Measurements from ENCODE around the gene TAF4B.
"Not testable (repeated sequence)": the region's sequence is repeated elsewhere in the genome, so short reads cannot be mapped to it uniquely, and the experiment has no call there.

The TAF4B gene

GRCh38 chr18:26237363-26237762 lies 11.1 kb downstream of the TAF4B start:
- not testable (repeated sequence) for DNase-seq

DNA sequence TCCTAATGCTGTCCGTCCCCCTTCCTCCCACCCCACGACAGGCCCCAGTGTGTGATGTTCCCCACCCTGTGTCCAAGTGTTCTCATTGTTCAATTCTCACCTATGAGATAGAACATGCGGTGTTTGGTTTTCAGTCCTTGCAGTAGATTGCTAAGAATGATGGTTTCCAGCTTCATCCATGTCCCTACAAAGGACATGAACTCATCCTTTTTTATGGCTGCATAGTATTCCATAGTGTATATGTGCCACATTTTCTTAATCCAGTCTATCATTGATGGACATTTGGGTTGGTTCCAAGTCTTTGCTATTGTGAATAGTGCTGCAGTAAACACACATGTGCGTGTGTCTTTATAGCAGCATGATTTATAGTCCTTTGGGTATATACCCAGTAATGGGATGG lies 12.5 kb downstream of the TAF4B start:
- not testable (repeated sequence) for DNase-seq

DNA sequence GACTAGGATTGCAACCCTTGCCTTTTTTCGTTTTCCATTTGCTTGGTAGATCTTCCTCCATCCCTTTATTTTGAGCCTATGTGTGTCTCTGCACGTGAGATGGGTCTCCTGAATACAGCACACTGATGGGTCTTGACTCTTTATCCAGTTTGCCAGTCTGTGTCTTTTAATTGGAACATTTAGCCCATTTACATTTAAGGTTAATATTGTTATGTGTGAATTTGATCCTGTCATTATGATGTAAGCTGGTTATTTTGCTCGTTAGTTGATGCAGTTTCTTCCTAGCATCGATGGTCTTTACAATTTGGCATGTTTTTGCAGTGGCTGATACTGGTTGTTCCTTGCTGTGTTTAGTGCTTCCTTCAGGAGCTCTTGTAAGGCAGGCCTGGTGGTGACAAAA lies 16.1 kb downstream of the TAF4B start:
- not testable (repeated sequence) for DNase-seq

- not testable (repeated sequence) for DNase-seq
These were observed 19.2 kb downstream of the TAF4B start for GRCh38 chr18:26245434-26245833.

GRCh38 chr18:26252411-26252810 lies 26.2 kb downstream of the TAF4B start:
- DNase-seq = no peak

- not testable (repeated sequence) for DNase-seq
These were observed 28.6 kb downstream of the TAF4B start for GRCh38 chr18:26254808-26255207.

DNA sequence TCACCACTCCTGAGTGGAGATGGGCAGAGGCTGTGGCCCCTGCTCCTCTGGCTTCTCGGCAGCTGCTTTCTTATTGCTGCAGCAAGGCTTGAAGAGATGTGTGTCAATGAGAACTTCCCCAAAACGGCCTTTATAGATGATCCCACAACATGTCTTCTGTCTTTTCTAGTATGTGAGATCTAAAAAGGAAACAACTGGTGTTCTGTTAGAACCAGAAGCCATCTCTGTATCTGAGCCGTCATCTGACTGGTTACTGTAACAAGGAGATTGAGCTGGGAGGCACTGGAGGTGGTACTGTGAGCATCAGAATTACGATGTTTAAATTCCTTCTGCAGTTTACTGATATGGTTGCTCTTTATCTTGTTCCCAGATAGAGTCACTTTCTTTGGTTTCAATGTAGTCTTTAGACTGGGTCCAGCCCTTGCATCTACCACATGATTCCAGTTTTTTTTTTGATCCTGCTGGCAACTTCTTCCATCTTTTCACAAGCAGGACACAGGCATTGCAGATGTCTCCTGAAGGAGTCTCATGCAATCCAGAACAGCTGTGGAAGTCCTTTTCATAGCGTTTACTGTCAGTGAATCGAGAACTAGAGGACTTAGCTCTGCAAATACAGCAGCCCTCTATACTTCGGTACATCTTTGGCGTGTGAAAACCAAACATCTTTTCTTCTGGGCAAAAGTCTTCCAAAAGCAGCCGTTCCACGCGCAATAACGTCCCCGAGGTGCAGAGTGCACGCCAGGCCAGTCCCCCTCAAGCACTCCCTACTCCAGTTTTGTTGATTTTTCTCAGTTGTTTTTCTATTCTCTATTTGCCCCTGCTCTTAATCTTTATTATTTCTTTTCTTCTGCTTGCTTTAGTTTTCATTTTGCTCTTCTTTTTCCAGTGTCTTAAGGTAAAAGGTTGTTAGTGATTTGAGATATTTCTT lies 29.7 kb downstream of the TAF4B start:
- DNase-seq = no peak

DNA sequence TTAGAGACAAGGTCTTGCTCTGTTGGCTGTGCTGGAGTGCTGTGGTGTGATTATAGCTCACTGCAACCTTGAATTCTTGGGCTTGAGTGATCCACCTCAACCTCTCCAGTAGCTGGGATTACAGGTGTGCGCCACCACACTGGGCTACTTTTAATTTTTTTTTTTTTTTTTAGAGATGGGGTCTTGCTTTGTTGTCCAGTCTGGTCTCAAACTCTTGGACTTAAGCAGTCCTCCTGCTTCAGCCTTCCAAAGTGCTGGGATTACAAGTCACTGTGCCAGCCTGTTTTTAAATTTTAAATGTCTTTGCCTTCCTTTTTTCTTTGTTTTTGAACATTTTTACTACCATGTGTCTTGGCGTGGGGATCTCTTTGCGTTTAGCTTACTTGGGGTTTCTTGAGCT lies 32.5 kb downstream of the TAF4B start:
- no peak for DNase-seq

- not testable (repeated sequence) for DNase-seq
These were observed 33.2 kb downstream of the TAF4B start for GRCh38 chr18:26259416-26259815.

DNA sequence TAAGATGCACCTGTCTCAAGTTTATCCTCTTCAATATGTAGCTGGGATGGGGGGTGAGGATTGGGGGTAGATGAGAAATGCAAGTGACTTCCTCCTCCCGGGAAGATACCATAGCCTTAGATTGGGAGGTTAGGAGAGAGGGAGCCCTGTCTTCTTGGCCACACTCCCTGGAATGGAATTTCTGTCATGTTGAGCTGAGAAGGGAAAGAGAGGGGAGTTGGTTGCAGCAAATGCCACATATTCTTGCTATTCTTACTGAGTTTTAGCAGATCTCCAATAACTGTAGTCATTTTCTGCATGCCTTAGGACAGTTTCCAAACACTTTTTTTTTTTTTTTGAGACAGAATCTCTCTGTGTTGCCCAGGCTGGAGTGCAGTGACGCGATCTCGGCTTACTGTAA lies 35.9 kb downstream of the TAF4B start:
- DNase-seq = no peak

DNA sequence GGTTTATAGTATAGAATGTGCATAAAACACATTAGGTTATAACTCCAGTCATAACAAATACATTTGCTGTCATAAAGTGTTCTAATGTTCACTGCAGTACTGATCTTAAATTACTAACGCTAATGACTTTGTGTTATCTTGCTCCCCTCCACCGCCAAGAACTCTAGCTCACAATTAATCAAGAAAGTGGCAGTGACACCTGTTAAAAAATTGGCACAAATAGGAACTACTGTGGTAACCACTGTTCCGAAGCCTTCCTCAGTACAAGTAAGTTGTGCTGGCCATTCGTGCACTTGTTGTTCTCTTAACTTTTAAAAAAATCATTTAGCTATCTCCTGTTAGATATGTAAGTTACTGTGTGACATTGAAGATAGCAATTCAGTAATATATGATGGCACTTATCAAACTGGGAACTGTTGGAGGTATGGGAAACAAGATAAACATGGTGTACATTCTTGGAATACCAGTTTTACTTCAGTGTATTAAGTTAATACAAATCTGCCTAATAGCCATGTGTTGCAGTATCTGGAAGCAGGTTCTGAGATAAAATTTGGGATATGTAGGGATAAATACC lies 41.2 kb downstream of the TAF4B start:
- no peak for DNase-seq

GRCh38 chr18:26268454-26268853 lies 42.2 kb downstream of the TAF4B start:
- DNase-seq = no peak

DNA sequence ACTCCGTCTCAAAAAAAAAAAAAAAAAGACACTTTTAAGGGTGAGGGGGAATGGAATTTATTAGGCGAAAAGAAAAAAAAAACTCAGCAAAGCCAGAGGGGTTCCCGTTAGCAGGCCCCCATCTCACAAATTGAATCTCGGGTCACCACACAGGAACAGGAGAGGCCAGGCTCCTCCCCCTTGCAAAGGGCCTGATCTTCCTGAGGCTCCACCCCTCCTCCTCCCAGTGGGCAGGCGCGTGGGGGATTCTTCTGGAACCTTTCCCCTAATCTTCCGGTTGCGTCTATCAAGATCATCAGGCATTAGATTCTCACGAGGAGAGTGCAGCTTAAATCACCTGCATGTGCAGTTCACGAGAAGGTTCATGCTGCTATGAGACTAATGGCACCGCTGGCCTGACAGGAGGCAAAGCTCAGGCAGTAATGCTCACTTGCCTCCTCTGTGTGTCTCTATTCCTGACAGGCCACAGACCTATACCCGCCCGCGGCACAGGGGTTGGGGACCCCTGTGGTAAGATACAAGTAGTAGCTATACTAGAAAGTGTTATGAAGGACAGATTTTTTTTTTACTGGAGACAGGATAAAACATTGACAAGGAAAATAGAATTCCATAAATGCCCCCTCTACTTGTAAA lies 45.8 kb downstream of the TAF4B start:
- no peak for DNase-seq

DNA sequence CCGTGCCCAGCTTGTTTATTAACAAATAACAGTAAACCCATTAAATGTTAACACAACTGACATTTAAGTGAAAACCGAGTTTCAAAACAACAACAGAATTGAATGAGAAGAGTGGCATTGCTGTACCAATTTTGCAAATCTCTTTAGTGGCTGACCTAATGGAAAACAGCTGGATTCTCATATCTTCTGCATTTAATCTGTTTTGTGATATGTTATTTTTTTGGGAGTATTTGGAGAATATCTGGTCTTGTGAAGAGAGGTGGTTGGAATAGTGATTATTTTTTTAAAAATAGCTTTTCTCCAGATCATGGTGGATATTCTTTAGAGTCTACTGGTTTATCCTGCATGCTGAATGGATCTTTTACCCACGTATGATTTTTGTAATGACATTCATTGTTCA lies 51.1 kb downstream of the TAF4B start:
- DNase-seq = no peak

GRCh38 chr18:26279428-26279827 lies 53.2 kb downstream of the TAF4B start:
- no peak for DNase-seq

DNA sequence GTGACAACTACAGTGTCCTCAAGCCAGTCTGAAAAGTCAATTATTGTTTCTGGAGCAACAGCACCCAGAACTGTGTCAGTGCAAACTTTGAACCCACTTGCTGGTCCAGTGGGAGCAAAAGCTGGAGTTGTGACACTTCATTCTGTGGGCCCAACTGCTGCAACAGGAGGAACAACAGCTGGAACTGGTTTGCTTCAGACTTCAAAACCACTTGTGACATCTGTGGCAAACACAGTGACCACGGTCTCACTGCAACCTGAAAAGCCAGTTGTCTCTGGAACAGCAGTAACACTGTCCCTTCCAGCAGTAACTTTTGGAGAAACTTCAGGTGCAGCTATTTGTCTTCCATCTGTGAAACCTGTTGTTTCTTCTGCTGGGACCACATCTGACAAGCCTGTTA lies 59.8 kb downstream of the TAF4B start:
- no peak for DNase-seq

DNA sequence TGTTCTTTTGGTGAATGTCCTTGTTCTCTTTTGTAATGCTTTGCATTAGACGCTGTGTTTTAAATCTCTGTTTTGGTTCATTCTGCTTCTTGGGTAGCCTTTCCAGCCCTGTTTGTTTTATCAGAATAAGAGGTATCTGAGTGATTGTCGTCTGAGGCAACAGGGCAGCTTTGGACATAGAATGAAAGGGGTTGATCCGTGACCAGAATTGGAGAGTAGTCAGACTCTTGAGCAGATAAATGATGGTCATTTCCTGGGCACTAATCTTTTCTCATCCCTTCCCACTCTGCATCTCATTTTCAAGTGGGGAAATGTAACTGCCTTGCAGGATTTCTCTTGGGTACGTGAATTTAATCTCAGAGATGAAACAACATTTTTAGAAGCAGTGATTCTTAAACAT lies 61.4 kb downstream of the TAF4B start:
- no peak for DNase-seq

GRCh38 chr18:26290385-26290784 lies 64.1 kb downstream of the TAF4B start:
- DNase-seq = no peak

- no peak for DNase-seq
These were observed 67.7 kb downstream of the TAF4B start for GRCh38 chr18:26293982-26294381.

DNA sequence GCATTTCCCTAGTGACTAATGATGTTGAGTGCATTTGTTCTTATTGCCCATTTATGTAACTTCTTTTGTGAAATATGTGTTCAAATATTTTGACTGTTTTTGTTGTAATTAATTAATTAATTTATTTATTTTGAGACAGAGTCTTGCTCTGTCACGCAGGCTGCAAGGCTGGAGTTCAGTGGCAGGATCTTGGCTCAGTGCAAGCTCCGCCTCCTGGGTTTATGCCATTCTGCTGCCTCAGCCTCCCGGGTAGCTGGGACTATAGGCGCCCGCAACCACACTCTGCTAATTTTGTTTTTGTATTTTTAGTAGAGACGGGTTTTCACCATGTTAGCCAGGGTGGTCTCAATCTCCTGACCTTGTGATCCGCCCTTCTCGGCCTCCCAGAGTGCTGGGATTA lies 71.9 kb downstream of the TAF4B start:
- no peak for DNase-seq

DNA sequence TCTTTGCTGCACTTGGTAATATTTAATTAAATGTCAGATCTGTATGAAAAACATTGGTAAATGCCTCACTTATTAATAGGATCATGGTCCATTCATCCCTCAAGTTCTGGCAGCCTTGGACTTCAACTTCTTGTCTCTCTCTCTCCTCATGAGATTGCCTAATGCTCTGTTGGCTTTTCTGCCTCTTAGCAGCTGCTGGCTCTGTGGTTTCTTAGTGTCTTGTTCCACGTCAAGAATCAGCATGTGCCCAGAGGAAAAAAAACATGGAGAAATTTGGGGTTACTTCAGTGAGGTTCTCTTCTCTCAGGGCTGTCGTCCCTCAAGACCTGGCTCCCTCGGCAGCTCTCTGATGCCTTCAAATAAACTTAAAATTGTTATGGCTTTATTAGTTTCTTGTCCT lies 75.4 kb downstream of the TAF4B start:
- no peak for DNase-seq

DNA sequence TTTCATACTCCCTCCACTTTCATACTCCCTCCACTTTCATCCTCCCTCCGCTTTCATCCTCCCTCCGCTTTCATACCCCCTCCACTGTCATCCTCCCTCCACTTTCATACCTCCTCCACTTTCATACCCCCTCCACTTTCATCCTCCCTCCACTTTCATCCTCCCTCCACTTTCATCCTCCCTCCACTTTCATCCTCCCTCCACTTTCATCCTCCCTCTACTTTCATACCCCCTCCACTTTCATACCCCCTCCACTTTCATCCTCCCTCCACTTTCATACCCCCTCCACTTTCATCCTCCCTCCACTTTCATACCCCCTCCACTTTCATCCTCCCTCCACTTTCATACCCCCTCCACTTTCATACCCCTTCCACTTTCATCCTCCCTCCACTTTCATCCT lies 77.0 kb downstream of the TAF4B start:
- not testable (repeated sequence) for DNase-seq

DNA sequence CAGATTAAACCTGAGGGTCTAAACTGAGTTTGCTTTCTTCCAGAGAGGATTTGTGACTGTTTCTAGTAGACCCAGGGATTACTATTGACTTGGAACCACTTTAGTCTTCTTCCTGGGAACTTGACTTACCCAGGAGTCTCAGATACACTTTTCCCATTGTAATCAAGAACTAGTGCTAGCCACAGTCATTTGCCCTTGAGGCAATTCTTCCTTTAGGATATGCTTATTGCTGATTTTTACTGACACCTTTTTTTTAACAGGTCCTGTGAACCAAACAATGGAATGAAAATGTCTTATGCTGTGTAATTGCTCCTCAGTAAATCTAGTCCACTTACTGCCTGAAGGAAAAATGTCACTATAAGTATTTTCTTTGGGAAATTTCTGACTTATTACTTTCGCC lies 78.3 kb downstream of the TAF4B start:
- no peak for DNase-seq

DNA sequence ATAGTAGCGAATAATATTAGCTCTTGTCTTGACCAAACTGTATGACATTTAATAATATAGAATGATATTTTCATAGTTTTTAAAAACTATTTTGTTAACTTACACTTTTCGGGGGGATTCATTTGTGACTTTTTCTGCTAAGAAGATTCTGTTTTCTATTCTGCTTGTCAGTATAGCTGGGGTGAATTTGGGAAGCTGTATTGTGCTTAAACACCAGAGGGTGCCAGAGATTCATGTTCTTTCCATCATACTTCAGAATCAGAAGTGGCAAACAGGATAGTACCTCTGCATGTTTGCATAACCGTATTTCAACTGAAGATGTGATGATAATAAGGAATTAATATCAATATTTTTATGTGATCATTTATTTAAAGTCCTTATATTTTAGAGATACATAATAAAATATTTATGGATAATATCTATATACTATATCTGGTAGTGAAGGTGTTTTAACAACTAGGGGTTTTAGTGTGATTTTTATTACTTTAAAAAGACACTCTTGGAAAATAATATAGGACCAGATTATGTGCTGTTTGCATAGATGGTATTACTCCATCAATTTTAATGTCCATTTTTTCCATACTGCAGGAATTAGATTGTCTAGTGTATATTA lies 81.0 kb downstream of the TAF4B start:
- DNase-seq = peak; percentile 14

All from CD4-positive, alpha-beta T cell treated with Interleukin-10 for 1 hour (primary cell).